SU-DHL-6 (cell line): ENCODE data around the gene KLRC2.
"Not testable (repeated sequence)": the region's sequence is repeated elsewhere in the genome, so short reads cannot be mapped to it uniquely, and the experiment has no call there.

Source experiments
- H2AFZ ChIP-seq: fragments of 200-600 bp; sonication (generic); 2 replicates; pipeline ENCODE4 v1.6.1; 2014; ENCODE audit warnings: low read depth, mild to moderate bottlenecking, moderate library complexity, mixed read lengths, antibody characterized with exemption, low read length; ENCODE audit not compliant: severe bottlenecking
- H3F3A ChIP-seq: fragments of 200-600 bp; shearing (Covaris generic); 2 replicates; pipeline ENCODE4 v1.6.0; 2016; ENCODE audit warnings: antibody characterized with exemption, mild to moderate bottlenecking; ENCODE audit not compliant: insufficient read depth
- H3K27ac ChIP-seq: fragments of 200-600 bp; sonication (generic); 2 replicates; pipeline ENCODE4 v1.5.1; 2016; ENCODE audit warnings: low read depth, mild to moderate bottlenecking, low read length, moderate library complexity, mixed read lengths
- H3K27me3 ChIP-seq: fragments of 200-600 bp; sonication (generic), shearing (Covaris generic); 2 replicates; pipeline ENCODE4 v1.6.0; 2014; ENCODE audit warnings: mild to moderate bottlenecking, low read length
- H3K36me3 ChIP-seq: fragments of 200-600 bp; sonication (generic); 2 replicates; pipeline ENCODE4 v1.6.1; 2014; ENCODE audit warnings: mild to moderate bottlenecking, low read length, mixed read lengths
- H3K4me2 ChIP-seq: fragments of 300-600, 200-600 bp; shearing (Covaris generic), sonication (generic); 2 replicates; pipeline ENCODE4 v1.6.0; 2014; ENCODE audit warnings: low read length, low read depth, mild to moderate bottlenecking; ENCODE audit not compliant: poor library complexity, severe bottlenecking
- H3K4me3 ChIP-seq: fragments of 200-600 bp; sonication (generic); 2 replicates; pipeline ENCODE4 v1.5.1; 2014; ENCODE audit warnings: antibody characterized with exemption, low read length, mild to moderate bottlenecking, mixed read lengths; ENCODE audit not compliant: insufficient read depth, poor library complexity, severe bottlenecking
- H3K79me2 ChIP-seq: fragments of 200-600 bp; sonication (generic); 2 replicates; pipeline ENCODE4 v1.6.1; 2014; ENCODE audit warnings: mild to moderate bottlenecking, low read length, moderate library complexity; ENCODE audit not compliant: insufficient read depth
- H3K9ac ChIP-seq: fragments of 200-600 bp; sonication (generic); 2 replicates; pipeline ENCODE4 v1.7.0; 2014; ENCODE audit warnings: mild to moderate bottlenecking, low read length
- H3K9me2 ChIP-seq: fragments of 200-600 bp; sonication (generic); replicated peaks from 2 replicates; pipeline ENCODE4 v1.6.1; 2014; ENCODE audit warnings: low read length; ENCODE audit not compliant: insufficient read depth
- H3K9me3 ChIP-seq: fragments of 200-600 bp; sonication (generic); 2 replicates; pipeline ENCODE4 v1.6.1; 2014; ENCODE audit warnings: low read length, mixed read lengths; ENCODE audit not compliant: insufficient read depth
- H4K20me1 ChIP-seq: fragments of 200-600 bp; sonication (generic); 2 replicates; pipeline ENCODE4 v1.6.1; 2014; ENCODE audit warnings: low read depth, mild to moderate bottlenecking, antibody characterized with exemption, low read length, moderate library complexity, mixed read lengths
- CTCF ChIP-seq: fragments of 200-600 bp; sonication (generic); IDR thresholded peaks from one replicate; pipeline ENCODE4 v1.5.1; 2017; ENCODE audit warnings: antibody characterized with exemption, mild to moderate bottlenecking, low read length, moderate library complexity; ENCODE audit not compliant: insufficient read depth, poor library complexity, severe bottlenecking
- EZH2phosphoT487 ChIP-seq: fragments of 200-600 bp; sonication (generic), shearing (Covaris generic); conservative IDR thresholded peaks from 2 replicates; pipeline ENCODE4 v1.6.1; 2018; ENCODE audit warnings: mild to moderate bottlenecking, antibody characterized with exemption, low read length, moderate library complexity, mixed read lengths

The KLRC2 gene

GRCh38 chr12:10395390-10395998, 40.3 kb downstream of the KLRC2 start:
- no peaks in the 10 kb centered on the region for H3K27me3 ChIP-seq
- H3K9me3 ChIP-seq: no peaks in the 10 kb centered on the region
- H3K9me2 ChIP-seq: no peaks in the 10 kb centered on the region
- no peaks in the 10 kb centered on the region for H3K36me3 ChIP-seq
- no peak overlapping the region for H2AFZ ChIP-seq
- no peaks in the 10 kb centered on the region for H3F3A ChIP-seq
- TF ChIP-seq EZH2phosphoT487 (no peak), CTCF (no peak)
- H4K20me1 ChIP-seq: no peaks in the 10 kb centered on the region
- no peak overlapping the region for H3K9ac ChIP-seq
- H3K4me2 ChIP-seq: no peak overlapping the region
- H3K27ac ChIP-seq: no peak overlapping the region
- no peak overlapping the region for H3K4me3 ChIP-seq
- H3K79me2 ChIP-seq: no peaks in the 10 kb centered on the region

GRCh38 chr12:10394531-10395152, 41.2 kb downstream of the KLRC2 start:
- not testable (repeated sequence) for H3K9me3 ChIP-seq, H2AFZ ChIP-seq, H3F3A ChIP-seq, H4K20me1 ChIP-seq, H3K27me3 ChIP-seq, H3K27ac ChIP-seq, H3K9ac ChIP-seq, H3K79me2 ChIP-seq, H3K4me2 ChIP-seq, H3K36me3 ChIP-seq, H3K9me2 ChIP-seq, H3K4me3 ChIP-seq

GRCh38 chr12:10393291-10393690, 42.5 kb downstream of the KLRC2 start:
- Histone ChIP-seq H3K27ac (no peak overlapping the region), H3K4me2 (no peak overlapping the region), H3F3A (no peaks in the 10 kb centered on the region), H3K27me3 (no peaks in the 10 kb centered on the region), H3K79me2 (no peaks in the 10 kb centered on the region), H3K36me3 (no peaks in the 10 kb centered on the region), H3K9me2 (no peaks in the 10 kb centered on the region), H3K9me3 (no peaks in the 10 kb centered on the region), H3K4me3 (no peak overlapping the region), H4K20me1 (no peaks in the 10 kb centered on the region), H3K9ac (no peak overlapping the region), H2AFZ (no peak overlapping the region)
- no peak for TF ChIP-seq CTCF
- TF ChIP-seq EZH2phosphoT487: no peak

GRCh38 chr12:10392394-10392930, 43.3 kb downstream of the KLRC2 start:
- Histone ChIP-seq H3K27ac (no peak overlapping the region), H3K79me2 (no peaks in the 10 kb centered on the region), H3K36me3 (no peaks in the 10 kb centered on the region), H4K20me1 (no peaks in the 10 kb centered on the region), H3K27me3 (no peaks in the 10 kb centered on the region), H3K9me3 (no peaks in the 10 kb centered on the region), H3K4me2 (no peak overlapping the region), H3F3A (no peaks in the 10 kb centered on the region), H3K4me3 (no peak overlapping the region), H3K9ac (no peak overlapping the region), H2AFZ (no peak overlapping the region), H3K9me2 (no peaks in the 10 kb centered on the region)
- TF ChIP-seq CTCF (no peak), EZH2phosphoT487 (no peak)

GRCh38 chr12:10390991-10391390, 44.8 kb downstream of the KLRC2 start:
- H3F3A ChIP-seq, H4K20me1 ChIP-seq, H3K4me3 ChIP-seq, H3K4me2 ChIP-seq, H3K36me3 ChIP-seq, H3K27me3 ChIP-seq, H3K9ac ChIP-seq, H3K9me2 ChIP-seq, H3K9me3 ChIP-seq, H3K79me2 ChIP-seq, H3K27ac ChIP-seq, H2AFZ ChIP-seq: not testable (repeated sequence)
